MM.1S (cell line): ENCODE measurements around the gene SRC.

Source experiments
- CTCF ChIP-seq: fragments of 300-600 bp; sonication (generic); IDR thresholded peaks from 2 replicates; pipeline ENCODE4 v1.5.1; 2016; ENCODE audit warnings: antibody characterized with exemption, low read length, mixed read lengths
- EZH2 ChIP-seq: fragments of 300-600 bp; sonication (generic); optimal IDR thresholded peaks from 2 replicates; pipeline ENCODE3; 2017; ENCODE audit warnings: low read depth, mild to moderate bottlenecking, antibody characterized with exemption, low read length, mixed read lengths
- EZH2phosphoT487 ChIP-seq: fragments of 300-600 bp; sonication (generic); IDR thresholded peaks from 2 replicates; pipeline ENCODE4 v1.6.1; 2018; ENCODE audit warnings: antibody characterized with exemption, low read length

- TF ChIP-seq CTCF: no peak
- TF ChIP-seq EZH2: no peak
- no peak for TF ChIP-seq EZH2phosphoT487
These were observed 108.9 kb downstream of the SRC start for GRCh38 chr20:37454636-37455385.
